Measurements from ENCODE around the gene MET. TPM values are rescaled to one million over a fixed set of nuclear protein-coding genes. Genes with fewer than 3 reads are reported as not detected.

MET gene
- total and polyA plus RNA-seq, 2 donors (not counting 1 experiment from before 2014, with no cell fraction given): 33.4 to 44.4 TPM

- peak in 1 of 2 donors; percentile 28 for DNase-seq (ENCODE audit: low read depth in 2 of 2)
- H2AFZ ChIP-seq (ENCODE audit: low read length): no peak overlapping the region
- H3K36me3 ChIP-seq (ENCODE audit: control insufficient read depth, insufficient read depth, low read length): no peaks in the 10 kb centered on the region
- no peak overlapping the region for H3K4me3 ChIP-seq (replicated peaks in 1 of 4; ENCODE audit: control extremely low read depth in 1 of 4, insufficient read depth in 1 of 4, low read depth in 3 of 4, low read length in 4 of 4)
- H3K4me2 ChIP-seq (ENCODE audit: extremely low read depth, insufficient read depth, low read length): no peak overlapping the region
- H3K27ac ChIP-seq (ENCODE audit: insufficient read depth, low read length): no peak overlapping the region
- H3K79me2 ChIP-seq (ENCODE audit: control insufficient read depth, insufficient read depth, low read length): no peaks in the 10 kb centered on the region
- no peak for TF ChIP-seq EZH2 (IDR thresholded peaks at IDR 0.05; ENCODE audit: low read length, missing control alignments)
- TF ChIP-seq, protein P1, sequence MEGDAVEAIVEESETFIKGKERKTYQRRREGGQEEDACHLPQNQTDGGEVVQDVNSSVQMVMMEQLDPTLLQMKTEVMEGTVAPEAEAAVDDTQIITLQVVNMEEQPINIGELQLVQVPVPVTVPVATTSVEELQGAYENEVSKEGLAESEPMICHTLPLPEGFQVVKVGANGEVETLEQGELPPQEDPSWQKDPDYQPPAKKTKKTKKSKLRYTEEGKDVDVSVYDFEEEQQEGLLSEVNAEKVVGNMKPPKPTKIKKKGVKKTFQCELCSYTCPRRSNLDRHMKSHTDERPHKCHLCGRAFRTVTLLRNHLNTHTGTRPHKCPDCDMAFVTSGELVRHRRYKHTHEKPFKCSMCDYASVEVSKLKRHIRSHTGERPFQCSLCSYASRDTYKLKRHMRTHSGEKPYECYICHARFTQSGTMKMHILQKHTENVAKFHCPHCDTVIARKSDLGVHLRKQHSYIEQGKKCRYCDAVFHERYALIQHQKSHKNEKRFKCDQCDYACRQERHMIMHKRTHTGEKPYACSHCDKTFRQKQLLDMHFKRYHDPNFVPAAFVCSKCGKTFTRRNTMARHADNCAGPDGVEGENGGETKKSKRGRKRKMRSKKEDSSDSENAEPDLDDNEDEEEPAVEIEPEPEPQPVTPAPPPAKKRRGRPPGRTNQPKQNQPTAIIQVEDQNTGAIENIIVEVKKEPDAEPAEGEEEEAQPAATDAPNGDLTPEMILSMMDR (conservative IDR thresholded peaks at IDR 0.05 in 1 of 2, IDR thresholded peaks at IDR 0.05 in 1 of 2; ENCODE audit: low read depth in 1 of 2, low read length in 2 of 2): no peak
- no peaks in the 10 kb centered on the region for H4K20me1 ChIP-seq (ENCODE audit: control insufficient read depth, extremely low read depth, insufficient read depth, low read length)
- H3K9ac ChIP-seq (ENCODE audit: insufficient read depth, low read length): no peak overlapping the region
- H3K4me1 ChIP-seq (ENCODE audit: control insufficient read depth, extremely low read depth, insufficient read depth, low read length): no peaks in the 10 kb centered on the region
- no peaks in the 10 kb centered on the region for H3K27me3 ChIP-seq (ENCODE audit: control insufficient read depth, insufficient read depth, low read length)
- no peaks in the 10 kb centered on the region for H3K9me3 ChIP-seq (ENCODE audit: control insufficient read depth, insufficient read depth, low read depth, low read length)
These were observed 66.4 kb downstream of the MET start for GRCh38 chr7:116738378-116738777.

DNA sequence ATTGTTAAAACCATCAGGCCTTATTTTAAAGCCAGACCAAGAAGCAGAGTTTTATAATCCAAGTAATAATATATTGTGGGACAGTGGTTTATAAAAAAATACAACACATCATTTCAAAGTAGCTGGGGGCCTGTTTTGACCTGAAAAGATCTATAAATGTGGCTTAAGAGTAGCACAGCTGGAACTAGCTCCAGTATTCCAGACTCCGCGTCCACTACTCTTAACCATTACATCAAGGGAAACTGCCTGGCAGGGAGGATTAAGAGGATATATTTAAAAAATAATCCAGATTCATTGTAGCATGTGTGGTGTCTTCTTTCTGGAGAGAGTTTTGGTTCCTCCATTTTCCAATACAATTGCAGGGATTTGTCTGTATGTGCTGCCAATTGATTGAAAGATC, 67.3 kb downstream of the MET start:
- no peaks in the 10 kb centered on the region for H3K4me1 ChIP-seq (ENCODE audit: control insufficient read depth, extremely low read depth, insufficient read depth, low read length)
- H3K27ac ChIP-seq (ENCODE audit: insufficient read depth, low read length): no peak overlapping the region
- no peaks in the 10 kb centered on the region for H3K36me3 ChIP-seq (ENCODE audit: control insufficient read depth, insufficient read depth, low read length)
- no peak for DNase-seq (ENCODE audit: low read depth in 2 of 2)
- H3K9me3 ChIP-seq (ENCODE audit: control insufficient read depth, insufficient read depth, low read depth, low read length): no peaks in the 10 kb centered on the region
- H3K4me3 ChIP-seq (replicated peaks in 1 of 4; ENCODE audit: control extremely low read depth in 1 of 4, insufficient read depth in 1 of 4, low read depth in 3 of 4, low read length in 4 of 4): no peak overlapping the region
- no peaks in the 10 kb centered on the region for H3K79me2 ChIP-seq (ENCODE audit: control insufficient read depth, insufficient read depth, low read length)
- TF ChIP-seq, protein P1 (conservative IDR thresholded peaks at IDR 0.05 in 1 of 2, IDR thresholded peaks at IDR 0.05 in 1 of 2; ENCODE audit: low read depth in 1 of 2, low read length in 2 of 2): no peak
- no peak for TF ChIP-seq EZH2 (IDR thresholded peaks at IDR 0.05; ENCODE audit: low read length, missing control alignments)
- no peak overlapping the region for H3K9ac ChIP-seq (ENCODE audit: insufficient read depth, low read length)
- no peaks in the 10 kb centered on the region for H3K27me3 ChIP-seq (ENCODE audit: control insufficient read depth, insufficient read depth, low read length)
- H2AFZ ChIP-seq (ENCODE audit: low read length): no peak overlapping the region
- no peaks in the 10 kb centered on the region for H4K20me1 ChIP-seq (ENCODE audit: control insufficient read depth, extremely low read depth, insufficient read depth, low read length)
- no peak overlapping the region for H3K4me2 ChIP-seq (ENCODE audit: extremely low read depth, insufficient read depth, low read length)

- TF ChIP-seq, protein P1 (conservative IDR thresholded peaks at IDR 0.05 in 1 of 2, IDR thresholded peaks at IDR 0.05 in 1 of 2; ENCODE audit: low read depth in 1 of 2, low read length in 2 of 2): no peak
- TF ChIP-seq EZH2 (IDR thresholded peaks at IDR 0.05; ENCODE audit: low read length, missing control alignments): no peak
- H3K4me3 ChIP-seq (replicated peaks in 1 of 4; ENCODE audit: control extremely low read depth in 1 of 4, insufficient read depth in 1 of 4, low read depth in 3 of 4, low read length in 4 of 4): no peak overlapping the region
- H3K4me1 ChIP-seq (ENCODE audit: control insufficient read depth, extremely low read depth, insufficient read depth, low read length): no peaks in the 10 kb centered on the region
- H2AFZ ChIP-seq (ENCODE audit: low read length): no peak overlapping the region
- no peaks in the 10 kb centered on the region for H3K27me3 ChIP-seq (ENCODE audit: control insufficient read depth, insufficient read depth, low read length)
- no peaks in the 10 kb centered on the region for H3K79me2 ChIP-seq (ENCODE audit: control insufficient read depth, insufficient read depth, low read length)
- no peaks in the 10 kb centered on the region for H3K9me3 ChIP-seq (ENCODE audit: control insufficient read depth, insufficient read depth, low read depth, low read length)
- no peaks in the 10 kb centered on the region for H4K20me1 ChIP-seq (ENCODE audit: control insufficient read depth, extremely low read depth, insufficient read depth, low read length)
- peak in 1 of 2 donors; percentile 45 for DNase-seq (ENCODE audit: low read depth in 2 of 2)
- H3K27ac ChIP-seq (ENCODE audit: insufficient read depth, low read length): no peak overlapping the region
- no peaks in the 10 kb centered on the region for H3K36me3 ChIP-seq (ENCODE audit: control insufficient read depth, insufficient read depth, low read length)
- H3K4me2 ChIP-seq (ENCODE audit: extremely low read depth, insufficient read depth, low read length): no peak overlapping the region
- no peak overlapping the region for H3K9ac ChIP-seq (ENCODE audit: insufficient read depth, low read length)
These were observed 68.2 kb downstream of the MET start for GRCh38 chr7:116740231-116740630.

All from fibroblast of lung (primary cell).